Thyroid gland (tissue), 4 donors: ENCODE measurements around the gene VSTM1.

Experiments
- CTCF ChIP-seq, 6 experiments: fragments of 200-600 bp in 3 of 6; fragments of 450-650 bp in 3 of 6; sonication (generic) in 3 of 6; IDR thresholded peaks; one replicate each; pipeline ENCODE4 v1.5.1; 2016 to 2019; ENCODE audit warnings: antibody characterized with exemption in 6 of 6, mild to moderate bottlenecking in 2 of 6, inconsistent platforms in 1 of 6, moderate library complexity in 1 of 6
- POLR2A ChIP-seq, 2 donors: fragments of 450-650 bp; IDR thresholded peaks; one replicate each; pipeline ENCODE4 v1.6.1; 2017; ENCODE audit warnings: antibody characterized with exemption in 2 of 2, mild to moderate bottlenecking in 2 of 2, moderate library complexity in 1 of 2

GRCh38 chr19:54011507-54012211, 52.0 kb downstream of the VSTM1 start:
- no peak for TF ChIP-seq POLR2A (IDR thresholded peaks at IDR 0.05)
- TF ChIP-seq CTCF (IDR thresholded peaks at IDR 0.05) = no peak
